Astrocyte (in vitro differentiated cells and primary cell): ENCODE data around the gene RHOJ. TPM values are rescaled to one million over a fixed set of nuclear protein-coding genes. Genes with fewer than 3 reads are reported as not detected.

Source experiments
- DNase-seq: peaks from one replicate; pipeline ENCODE4 v3.0.0-alpha.2; 2010; ENCODE audit warnings: low read depth
- FAIRE-seq: peaks from 2 replicates; lab custom pipeline; 2011; peaks lifted over from hg19 to GRCh38; lab: Jason Lieb, UNC
- H2AFZ ChIP-seq: 2 replicates; pipeline ENCODE4 v1.6.0; 2012; ENCODE audit warnings: low read depth, low read length, inconsistent platforms
- H3K27ac ChIP-seq: 2 replicates; pipeline ENCODE4 v1.5.1; 2011; ENCODE audit warnings: low read depth, low read length, inconsistent platforms
- H3K27me3 ChIP-seq: 2 replicates; pipeline ENCODE4 v1.6.0; 2011; ENCODE audit warnings: low read length, inconsistent platforms; ENCODE audit not compliant: insufficient read depth
- H3K36me3 ChIP-seq: 2 replicates; pipeline ENCODE4 v1.5.1; 2011; ENCODE audit warnings: low read length, inconsistent platforms; ENCODE audit not compliant: insufficient read depth
- H3K4me1 ChIP-seq: 2 replicates; pipeline ENCODE4 v1.5.1; 2011; ENCODE audit warnings: low read length, inconsistent platforms; ENCODE audit not compliant: insufficient read depth
- H3K4me2 ChIP-seq: 2 replicates; pipeline ENCODE4 v1.6.0; 2012; ENCODE audit warnings: low read length, inconsistent platforms
- H3K4me3 ChIP-seq: 2 replicates; pipeline ENCODE4 v1.5.1; 2011; ENCODE audit warnings: low read depth, mild to moderate bottlenecking, low read length, inconsistent platforms; ENCODE audit not compliant: insufficient read depth
- H3K79me2 ChIP-seq: 2 replicates; pipeline ENCODE4 v1.6.0; 2012; ENCODE audit warnings: mild to moderate bottlenecking, low read length, inconsistent platforms; ENCODE audit not compliant: insufficient read depth
- H3K9ac ChIP-seq: 2 replicates; pipeline ENCODE4 v1.6.0; 2012; ENCODE audit warnings: mild to moderate bottlenecking, low read length, inconsistent platforms
- H3K9me3 ChIP-seq: 2 replicates; pipeline ENCODE4 v1.5.1; 2012; ENCODE audit warnings: low read depth, mild to moderate bottlenecking, low read length, inconsistent platforms; ENCODE audit not compliant: insufficient read depth
- H4K20me1 ChIP-seq: 2 replicates; pipeline ENCODE4 v1.6.0; 2012; ENCODE audit warnings: low read length, inconsistent platforms; ENCODE audit not compliant: insufficient read depth
- H3K27ac Mint-ChIP-seq: one replicate; pipeline ENCODE4 v1.8.0; 2021; ENCODE audit warnings: mild to moderate bottlenecking, mixed read lengths; ENCODE audit not compliant: unreplicated experiment
- H3K27me3 Mint-ChIP-seq: one replicate; pipeline ENCODE4 v1.8.0; 2021; ENCODE audit warnings: low read depth, mixed read lengths; ENCODE audit not compliant: unreplicated experiment
- H3K36me3 Mint-ChIP-seq: one replicate; pipeline ENCODE4 v1.8.0; 2021; ENCODE audit warnings: low read depth, mixed read lengths; ENCODE audit not compliant: unreplicated experiment
- H3K4me1 Mint-ChIP-seq: one replicate; pipeline ENCODE4 v1.8.0; 2021; ENCODE audit warnings: low read depth, mixed read lengths; ENCODE audit not compliant: unreplicated experiment
- H3K4me3 Mint-ChIP-seq: one replicate; pipeline ENCODE4 v1.8.0; 2021; ENCODE audit warnings: mild to moderate bottlenecking, moderate library complexity, mixed read lengths; ENCODE audit not compliant: unreplicated experiment
- H3K9me3 Mint-ChIP-seq: one replicate; pipeline ENCODE4 v1.8.0; 2021; ENCODE audit warnings: mild to moderate bottlenecking, mixed read lengths; ENCODE audit not compliant: unreplicated experiment
- EZH2 ChIP-seq: IDR thresholded peaks from 2 replicates; pipeline ENCODE4 v1.6.1; 2012; ENCODE audit warnings: mild to moderate bottlenecking, low read length, inconsistent platforms; ENCODE audit not compliant: insufficient read depth
- total RNA-seq: library from RNA; stranded (reverse); gene quantifications from 2 replicates; pipeline ENCODE4 v1.2.1, GENCODE V29; 2021
- TF ChIP-seq, protein P1 (sequence below): IDR thresholded peaks from 2 replicates; pipeline ENCODE4 v1.5.1; 2011; ENCODE audit warnings: low read depth, mild to moderate bottlenecking, inconsistent platforms, low read length, moderate library complexity; ENCODE audit not compliant: insufficient read depth

RHOJ gene
- total RNA-seq, 1 donor from 2014 or later: 29.6 TPM

- no peak for DNase-seq
- Mint-ChIP-seq H3K9me3 (peaks cover 7% of the 10 kb centered on the region), H3K27ac (no peak overlapping the region), H3K4me3 (no peak overlapping the region), H3K36me3 (no peaks in the 10 kb centered on the region), H3K27me3 (no peaks in the 10 kb centered on the region), H3K4me1 (no peaks in the 10 kb centered on the region)
- no peak for FAIRE-seq
- H3K9ac ChIP-seq: no peak overlapping the region
- H4K20me1 ChIP-seq: no peaks in the 10 kb centered on the region
- no peaks in the 10 kb centered on the region for H3K9me3 ChIP-seq
- no peaks in the 10 kb centered on the region for H3K79me2 ChIP-seq
- H3K4me1 ChIP-seq: no peaks in the 10 kb centered on the region
- no peak overlapping the region for H3K4me2 ChIP-seq
- H3K4me3 ChIP-seq: no peak overlapping the region
- TF ChIP-seq, protein P1, sequence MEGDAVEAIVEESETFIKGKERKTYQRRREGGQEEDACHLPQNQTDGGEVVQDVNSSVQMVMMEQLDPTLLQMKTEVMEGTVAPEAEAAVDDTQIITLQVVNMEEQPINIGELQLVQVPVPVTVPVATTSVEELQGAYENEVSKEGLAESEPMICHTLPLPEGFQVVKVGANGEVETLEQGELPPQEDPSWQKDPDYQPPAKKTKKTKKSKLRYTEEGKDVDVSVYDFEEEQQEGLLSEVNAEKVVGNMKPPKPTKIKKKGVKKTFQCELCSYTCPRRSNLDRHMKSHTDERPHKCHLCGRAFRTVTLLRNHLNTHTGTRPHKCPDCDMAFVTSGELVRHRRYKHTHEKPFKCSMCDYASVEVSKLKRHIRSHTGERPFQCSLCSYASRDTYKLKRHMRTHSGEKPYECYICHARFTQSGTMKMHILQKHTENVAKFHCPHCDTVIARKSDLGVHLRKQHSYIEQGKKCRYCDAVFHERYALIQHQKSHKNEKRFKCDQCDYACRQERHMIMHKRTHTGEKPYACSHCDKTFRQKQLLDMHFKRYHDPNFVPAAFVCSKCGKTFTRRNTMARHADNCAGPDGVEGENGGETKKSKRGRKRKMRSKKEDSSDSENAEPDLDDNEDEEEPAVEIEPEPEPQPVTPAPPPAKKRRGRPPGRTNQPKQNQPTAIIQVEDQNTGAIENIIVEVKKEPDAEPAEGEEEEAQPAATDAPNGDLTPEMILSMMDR: no peak
- TF ChIP-seq EZH2: no peak
- H3K27me3 ChIP-seq: no peaks in the 10 kb centered on the region
- H3K27ac ChIP-seq: no peak overlapping the region
- no peaks in the 10 kb centered on the region for H3K36me3 ChIP-seq
- no peak overlapping the region for H2AFZ ChIP-seq
Measured at GRCh38 chr14:63167044-63167443, 37.2 kb upstream of the RHOJ start.

DNA sequence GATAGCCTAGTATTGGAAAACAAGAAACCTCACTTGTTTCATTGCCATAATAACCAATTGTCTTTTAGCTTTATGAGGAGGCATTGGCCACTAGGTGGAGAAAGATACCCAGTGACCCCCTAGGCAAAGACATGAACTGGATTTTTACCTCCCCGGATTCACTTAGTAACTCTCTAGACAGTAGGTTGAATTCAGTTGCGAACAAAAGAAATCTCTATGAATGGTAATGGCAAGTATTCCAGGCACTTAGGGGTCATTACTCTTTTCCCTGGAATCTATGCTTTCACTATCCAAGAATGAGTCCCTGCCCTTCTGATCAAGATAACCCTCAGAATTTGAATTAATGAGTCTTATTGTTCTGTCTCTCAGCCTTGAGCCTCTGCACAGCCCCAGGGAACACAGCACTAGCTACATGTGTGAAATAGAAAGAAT lies 29.5 kb upstream of the RHOJ start:
- no peaks in the 10 kb centered on the region for H3K4me1 Mint-ChIP-seq

DNA sequence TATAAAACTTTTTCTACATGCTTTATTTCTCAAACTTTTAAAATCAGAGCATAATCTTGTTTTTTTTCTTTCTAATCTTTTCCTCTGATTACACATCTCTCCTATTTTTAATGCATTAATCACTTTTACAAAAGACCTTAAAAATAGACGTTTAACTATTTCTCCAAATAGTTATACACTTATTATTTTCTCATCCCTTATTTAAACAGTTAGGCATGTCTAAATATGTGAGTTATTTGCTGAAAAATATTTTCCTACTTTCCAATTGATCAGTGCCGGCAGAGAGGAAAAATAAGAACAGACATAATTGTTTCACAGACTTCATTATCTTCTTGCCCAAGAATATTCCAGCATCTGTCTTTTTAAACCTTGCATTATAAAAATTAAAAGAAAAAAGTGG lies 28.7 kb upstream of the RHOJ start:
- Histone ChIP-seq H3K4me1 (peaks cover 42% of the 10 kb centered on the region), H3K4me3 (no peak overlapping the region), H4K20me1 (no peaks in the 10 kb centered on the region), H3K4me2 (peak overlapping the region; percentile 73), H3K27me3 (no peaks in the 10 kb centered on the region), H2AFZ (no peak overlapping the region), H3K9me3 (no peaks in the 10 kb centered on the region), H3K9ac (peak overlapping the region; percentile 72), H3K36me3 (no peaks in the 10 kb centered on the region), H3K79me2 (no peaks in the 10 kb centered on the region), H3K27ac (peak overlapping the region; percentile 92)
- Mint-ChIP-seq H3K36me3 (no peaks in the 10 kb centered on the region), H3K27me3 (no peaks in the 10 kb centered on the region), H3K4me1 (no peaks in the 10 kb centered on the region), H3K27ac (no peak overlapping the region), H3K9me3 (peaks cover 3% of the 10 kb centered on the region), H3K4me3 (no peak overlapping the region)
- TF ChIP-seq, protein P1: no peak
- no peak for TF ChIP-seq EZH2
- peak; percentile 50 for DNase-seq
- FAIRE-seq: peak; percentile 47

More for the DNA sequence above, 29.5 kb upstream of the RHOJ start:
- Mint-ChIP-seq H3K27ac (no peak overlapping the region), H3K36me3 (no peaks in the 10 kb centered on the region), H3K9me3 (peaks cover 2% of the 10 kb centered on the region), H3K4me3 (no peak overlapping the region), H3K27me3 (no peaks in the 10 kb centered on the region)
- TF ChIP-seq, protein P1: peak; percentile 88
- no peak for TF ChIP-seq EZH2
- DNase-seq (peak; percentile 98), FAIRE-seq (peak; percentile 93)
- Histone ChIP-seq H3K9ac (peak overlapping the region; percentile 72), H3K9me3 (no peaks in the 10 kb centered on the region), H3K27ac (peak overlapping the region; percentile 92), H3K36me3 (no peaks in the 10 kb centered on the region), H2AFZ (no peak overlapping the region), H3K4me2 (peak overlapping the region; percentile 73), H4K20me1 (no peaks in the 10 kb centered on the region), H3K4me3 (peak overlapping the region; percentile 12), H3K27me3 (no peaks in the 10 kb centered on the region), H3K4me1 (peaks cover 42% of the 10 kb centered on the region), H3K79me2 (no peaks in the 10 kb centered on the region)
